ENCODE results near the gene PCP2.
A peak's percentile ranks its signal among the peaks of the same experiment; 100 is the strongest.

PCP2 gene

GRCh38 chr19:7633698-7634097 is at the start of gene PCP2:
Gene PCP2, minus strand, starts transcription at chr19:7633719. Its CDS starts 262 bp downstream, at chr19:7633457.
- no peak for DNase-seq

- DNase-seq = no peak
Observed at GRCh38 chr19:7682175-7682855, 48.8 kb upstream of the PCP2 start.

- DNase-seq = peak; percentile 59
Observed at GRCh38 chr19:7681340-7682174, 48.0 kb upstream of the PCP2 start.

GRCh38 chr19:7680606-7681339 is 47.3 kb upstream of the PCP2 start, which contains the start of gene TRAPPC5:
Gene TRAPPC5, plus strand, starts transcription at chr19:7680833. Its CDS starts 1,421 bp downstream, at chr19:7682254.
- peak; percentile 86 for DNase-seq

DNA sequence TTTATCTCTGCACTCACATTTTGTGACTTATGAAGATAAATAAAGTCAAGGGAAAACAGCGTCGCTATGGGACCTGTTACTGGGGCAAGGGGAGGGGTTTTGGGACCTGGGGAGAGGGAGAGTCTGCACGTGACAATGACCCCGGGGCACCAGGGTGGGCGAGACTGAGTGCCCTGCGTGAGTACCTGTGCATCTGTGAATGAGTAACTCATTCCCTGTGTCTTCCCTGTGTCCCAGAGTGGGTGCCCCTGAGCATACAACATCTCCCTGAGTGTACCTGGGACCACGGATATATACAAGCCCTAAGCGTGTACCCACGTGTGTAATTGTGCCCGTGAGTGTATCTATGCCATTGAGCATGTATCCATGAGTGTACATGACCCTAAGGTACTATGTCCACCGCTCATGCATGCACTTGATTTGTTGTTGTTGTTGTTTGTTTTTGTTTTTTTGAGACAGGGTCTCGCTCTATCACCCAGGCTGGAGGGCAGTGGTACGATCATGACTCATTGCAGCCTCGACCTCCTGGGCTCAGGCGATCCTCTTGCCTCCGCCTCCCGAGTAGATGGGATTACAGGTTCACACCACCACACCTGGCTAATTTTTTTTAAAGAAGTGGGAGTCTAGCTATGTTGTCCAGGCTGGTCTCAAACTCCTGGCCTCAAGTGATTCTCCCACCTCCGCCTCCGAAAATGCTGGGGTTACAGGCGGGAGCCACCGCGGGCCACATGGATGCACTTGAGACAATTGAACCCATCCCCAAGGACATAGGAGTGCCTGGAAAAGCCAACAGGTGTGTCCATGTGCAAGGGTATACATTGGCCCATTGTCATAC is 46.5 kb upstream of the PCP2 start:
- no peak for DNase-seq

DNA sequence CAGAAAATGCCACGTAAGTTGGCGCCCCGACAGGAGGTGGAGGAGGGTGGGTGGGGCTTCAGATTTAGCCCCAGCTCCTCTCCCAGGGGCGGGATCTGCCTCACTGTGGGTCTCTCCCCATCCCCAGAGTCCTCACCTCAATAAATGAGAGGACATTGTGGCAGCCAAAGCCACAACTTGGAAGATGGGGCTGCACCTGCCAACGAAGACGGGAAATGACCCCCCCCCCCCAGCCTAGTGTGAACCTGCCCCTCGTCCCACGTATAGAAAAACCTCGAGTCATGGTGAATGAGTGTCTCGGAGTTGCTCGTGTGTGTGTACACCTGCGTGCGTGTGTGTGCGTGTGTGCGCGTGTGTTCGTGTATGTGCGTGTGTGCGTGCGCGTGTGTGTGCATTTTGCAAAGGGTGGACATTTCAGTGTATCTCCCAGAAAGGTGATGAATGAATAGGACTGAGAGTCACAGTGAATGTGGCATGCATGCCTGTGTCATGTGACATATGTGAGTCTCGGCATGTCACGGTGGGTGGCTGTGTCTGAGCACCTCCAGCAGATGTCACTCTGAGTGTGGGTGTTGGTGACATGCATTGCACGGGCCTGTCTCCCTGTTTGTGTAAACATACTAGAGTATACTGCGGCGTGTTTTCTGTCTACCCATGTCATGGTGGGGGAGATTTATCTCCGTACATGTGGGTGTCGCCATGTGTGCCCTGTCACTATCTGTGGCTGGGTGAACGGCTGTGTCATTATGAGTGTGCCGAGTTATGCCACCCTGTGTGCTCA is 45.6 kb upstream of the PCP2 start:
- peak; percentile 65 for DNase-seq

- DNase-seq = no peak
Observed at GRCh38 chr19:7677669-7678311, 44.3 kb upstream of the PCP2 start.

- no peak for DNase-seq
Observed at GRCh38 chr19:7676854-7677253, 43.3 kb upstream of the PCP2 start, which contains the start of gene MCEMP1. Gene MCEMP1, plus strand, starts transcription at chr19:7677090. Its CDS starts 31 bp downstream, at chr19:7677121.

- no peak for DNase-seq
Observed at GRCh38 chr19:7676376-7676775, 42.9 kb upstream of the PCP2 start.

GRCh38 chr19:7674010-7675005 is 40.8 kb upstream of the PCP2 start:
- DNase-seq = peak; percentile 73

- DNase-seq = no peak
Observed at GRCh38 chr19:7672522-7672921, 39.0 kb upstream of the PCP2 start.

GRCh38 chr19:7670790-7671189 is 37.3 kb upstream of the PCP2 start:
- peak; percentile 36 for DNase-seq

DNA sequence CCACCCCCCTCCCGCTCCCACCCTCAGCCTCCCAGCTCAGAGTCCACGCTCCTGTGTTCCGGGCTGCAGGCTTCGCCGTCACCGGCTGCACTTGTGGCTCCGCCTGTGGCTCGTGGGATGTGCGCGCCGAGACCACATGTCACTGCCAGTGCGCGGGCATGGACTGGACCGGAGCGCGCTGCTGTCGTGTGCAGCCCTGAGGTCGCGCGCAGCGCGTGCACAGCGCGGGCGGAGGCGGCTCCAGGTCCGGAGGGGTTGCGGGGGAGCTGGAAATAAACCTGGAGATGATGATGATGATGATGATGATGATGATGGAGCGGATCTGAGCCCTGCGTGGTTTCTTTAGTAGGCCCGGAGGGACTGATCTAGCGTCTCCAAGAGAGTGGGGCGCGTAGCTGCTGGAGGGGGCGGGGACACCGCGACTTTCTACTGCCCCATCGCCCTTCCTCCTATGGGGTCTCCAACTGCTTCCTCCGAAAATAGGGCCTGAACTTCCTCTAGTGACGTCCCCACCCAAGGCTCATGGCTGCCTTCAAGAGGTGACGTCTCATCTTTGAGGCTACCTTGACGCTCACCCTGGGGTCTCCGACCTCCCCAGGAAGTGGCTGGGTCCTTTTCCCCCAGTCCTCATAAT is 36.7 kb upstream of the PCP2 start:
- peak; percentile 65 for DNase-seq

- no peak for DNase-seq
Observed at GRCh38 chr19:7669641-7670040, 36.1 kb upstream of the PCP2 start.

GRCh38 chr19:7668842-7669241 is 35.3 kb upstream of the PCP2 start, which contains the start of gene RETN:
Gene RETN, plus strand, starts transcription at chr19:7669049. Its CDS starts 278 bp downstream, at chr19:7669327.
- DNase-seq = no peak

- no peak for DNase-seq
Observed at GRCh38 chr19:7665076-7665475, 31.6 kb upstream of the PCP2 start.

DNA sequence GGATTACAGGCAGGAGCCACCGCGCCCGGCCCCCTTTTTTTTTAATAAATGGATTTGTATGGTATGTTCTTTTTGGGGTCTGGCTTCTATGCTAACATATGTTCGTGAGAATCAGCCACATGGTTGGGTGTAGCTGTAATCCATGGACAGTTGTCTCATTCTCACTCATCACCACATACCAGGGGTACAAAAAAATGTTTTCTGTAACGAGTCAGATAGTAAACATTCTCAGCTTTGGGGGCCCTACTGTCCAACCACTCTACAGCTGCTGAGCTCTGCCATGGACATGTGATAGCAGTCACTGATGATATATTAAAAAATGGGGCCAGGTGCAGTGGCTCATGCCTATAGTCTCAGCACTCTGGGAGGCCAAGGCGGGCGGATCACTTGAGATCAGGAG is 30.2 kb upstream of the PCP2 start:
- DNase-seq = no peak

DNA sequence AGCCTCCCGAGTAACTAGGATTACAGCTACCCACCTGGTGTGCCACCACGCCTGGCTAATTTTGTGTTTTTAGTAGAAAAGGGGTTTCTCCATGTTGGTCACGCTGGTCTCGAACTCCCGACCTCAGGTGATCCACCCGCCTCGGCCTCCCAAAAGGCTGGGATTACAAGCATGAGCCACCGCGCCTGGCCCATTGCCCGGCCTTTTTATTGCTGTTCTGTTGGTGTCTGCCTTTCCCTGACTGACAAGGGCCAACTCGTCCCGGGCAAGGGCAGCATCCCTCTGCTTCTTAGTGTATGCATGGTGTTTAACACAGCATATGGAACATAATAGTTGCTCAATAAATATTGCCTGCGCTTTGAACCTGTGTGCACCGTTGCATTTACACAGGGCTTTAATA is 29.1 kb upstream of the PCP2 start:
- no peak for DNase-seq
